ENCODE measurements around the gene HNF1A. TPM values are rescaled to one million over a fixed set of nuclear protein-coding genes. Genes with fewer than 3 reads are reported as not detected.
A peak's percentile ranks its signal among the peaks of the same experiment; 100 is the strongest.
"Not testable (repeated sequence)": the region's sequence is repeated elsewhere in the genome, so short reads cannot be mapped to it uniquely, and the experiment has no call there.

Gene HNF1A, protein sequence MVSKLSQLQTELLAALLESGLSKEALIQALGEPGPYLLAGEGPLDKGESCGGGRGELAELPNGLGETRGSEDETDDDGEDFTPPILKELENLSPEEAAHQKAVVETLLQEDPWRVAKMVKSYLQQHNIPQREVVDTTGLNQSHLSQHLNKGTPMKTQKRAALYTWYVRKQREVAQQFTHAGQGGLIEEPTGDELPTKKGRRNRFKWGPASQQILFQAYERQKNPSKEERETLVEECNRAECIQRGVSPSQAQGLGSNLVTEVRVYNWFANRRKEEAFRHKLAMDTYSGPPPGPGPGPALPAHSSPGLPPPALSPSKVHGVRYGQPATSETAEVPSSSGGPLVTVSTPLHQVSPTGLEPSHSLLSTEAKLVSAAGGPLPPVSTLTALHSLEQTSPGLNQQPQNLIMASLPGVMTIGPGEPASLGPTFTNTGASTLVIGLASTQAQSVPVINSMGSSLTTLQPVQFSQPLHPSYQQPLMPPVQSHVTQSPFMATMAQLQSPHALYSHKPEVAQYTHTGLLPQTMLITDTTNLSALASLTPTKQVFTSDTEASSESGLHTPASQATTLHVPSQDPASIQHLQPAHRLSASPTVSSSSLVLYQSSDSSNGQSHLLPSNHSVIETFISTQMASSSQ
- not detected for total RNA-seq

DNA sequence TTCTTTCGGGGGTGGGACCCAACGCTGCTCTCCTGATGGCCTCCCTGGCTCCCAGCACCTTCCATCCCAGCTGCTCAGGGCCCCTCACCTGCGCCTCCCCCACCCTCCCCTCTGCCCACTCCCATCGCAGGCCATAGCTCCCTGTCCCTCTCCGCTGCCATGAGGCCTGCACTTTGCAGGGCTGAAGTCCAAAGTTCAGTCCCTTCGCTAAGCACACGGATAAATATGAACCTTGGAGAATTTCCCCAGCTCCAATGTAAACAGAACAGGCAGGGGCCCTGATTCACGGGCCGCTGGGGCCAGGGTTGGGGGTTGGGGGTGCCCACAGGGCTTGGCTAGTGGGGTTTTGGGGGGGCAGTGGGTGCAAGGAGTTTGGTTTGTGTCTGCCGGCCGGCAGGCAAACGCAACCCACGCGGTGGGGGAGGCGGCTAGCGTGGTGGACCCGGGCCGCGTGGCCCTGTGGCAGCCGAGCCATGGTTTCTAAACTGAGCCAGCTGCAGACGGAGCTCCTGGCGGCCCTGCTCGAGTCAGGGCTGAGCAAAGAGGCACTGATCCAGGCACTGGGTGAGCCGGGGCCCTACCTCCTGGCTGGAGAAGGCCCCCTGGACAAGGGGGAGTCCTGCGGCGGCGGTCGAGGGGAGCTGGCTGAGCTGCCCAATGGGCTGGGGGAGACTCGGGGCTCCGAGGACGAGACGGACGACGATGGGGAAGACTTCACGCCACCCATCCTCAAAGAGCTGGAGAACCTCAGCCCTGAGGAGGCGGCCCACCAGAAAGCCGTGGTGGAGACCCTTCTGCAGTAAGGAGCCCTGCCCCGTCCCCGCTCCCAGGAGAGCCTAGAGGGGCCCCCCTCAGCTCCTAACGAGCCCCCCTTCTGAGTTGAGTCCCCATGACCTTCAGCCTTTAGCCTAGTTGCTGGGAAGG lies at the start of gene HNF1A:
Gene HNF1A, plus strand, starts transcription at position 248 of the 924 bp plus-strand sequence. Its CDS starts 226 bp downstream, at position 474.
- no peak for DNase-seq (ENCODE audit: low read depth in 2 of 3, low spot score in 2 of 3)

DNA sequence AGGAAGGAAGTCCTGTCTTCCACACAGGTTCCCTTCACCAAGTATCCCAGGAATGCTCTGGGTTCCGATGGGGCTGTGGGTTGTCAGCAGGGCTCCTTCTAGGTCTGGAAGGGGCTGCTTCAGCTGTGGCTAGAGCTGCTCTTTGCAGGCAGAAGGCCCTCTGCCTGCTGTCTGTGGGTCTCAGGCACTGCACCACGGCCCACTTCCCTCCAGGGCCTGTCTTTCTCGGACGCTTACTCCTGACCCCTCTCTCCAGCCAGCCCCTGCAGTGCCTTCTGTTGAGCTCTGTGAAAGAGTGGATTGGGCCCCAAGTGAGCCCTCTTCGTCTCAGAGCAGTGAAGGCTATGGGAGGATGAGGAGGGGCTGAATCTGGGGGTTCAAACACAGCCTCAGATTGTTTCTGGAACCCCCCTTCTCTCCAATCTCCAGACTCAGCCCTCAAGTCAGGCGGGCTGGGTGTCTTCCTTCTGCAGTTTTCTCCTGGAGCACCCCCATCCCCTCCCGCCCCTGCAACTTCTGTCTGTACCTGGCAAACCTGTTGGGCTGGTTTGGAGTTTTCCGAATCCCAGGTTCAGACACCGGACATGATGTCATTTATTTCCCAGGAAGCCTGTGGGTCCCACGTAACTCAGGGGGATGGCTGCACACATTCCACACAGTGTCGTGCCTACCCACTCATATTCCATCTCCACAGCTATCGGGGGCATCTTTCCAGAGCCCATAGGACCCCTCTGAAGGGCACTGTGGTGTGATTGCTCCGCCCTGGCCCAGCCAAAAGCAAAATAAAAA lies 49.3 kb upstream of the HNF1A start:
- no peak for DNase-seq (ENCODE audit: low read depth in 2 of 3, low spot score in 2 of 3)

GRCh38 chr12:120930032-120930431 lies 48.3 kb upstream of the HNF1A start:
- no peak for DNase-seq (ENCODE audit: low read depth in 2 of 3, low spot score in 2 of 3)

DNA sequence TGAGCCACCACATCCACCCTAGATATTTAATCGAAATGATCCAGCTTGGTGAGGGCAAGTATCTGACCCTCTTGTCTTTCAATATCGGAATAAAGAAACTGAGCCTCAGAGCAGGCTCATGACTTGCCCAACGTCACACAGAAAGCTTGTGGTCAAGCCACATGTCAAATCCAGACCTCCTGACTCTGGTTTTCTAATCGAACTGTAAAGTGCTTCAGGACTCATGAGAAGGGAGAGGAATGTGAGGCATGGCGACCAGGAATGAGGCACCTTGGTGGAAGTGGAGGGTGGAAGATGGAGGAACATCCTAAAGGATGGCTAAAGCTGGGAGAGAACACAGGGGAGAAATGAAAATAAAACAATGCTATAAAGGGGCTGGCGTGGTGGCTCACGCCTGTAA lies 46.3 kb upstream of the HNF1A start:
- no peak for DNase-seq (ENCODE audit: low read depth in 2 of 3, low spot score in 2 of 3)

DNA sequence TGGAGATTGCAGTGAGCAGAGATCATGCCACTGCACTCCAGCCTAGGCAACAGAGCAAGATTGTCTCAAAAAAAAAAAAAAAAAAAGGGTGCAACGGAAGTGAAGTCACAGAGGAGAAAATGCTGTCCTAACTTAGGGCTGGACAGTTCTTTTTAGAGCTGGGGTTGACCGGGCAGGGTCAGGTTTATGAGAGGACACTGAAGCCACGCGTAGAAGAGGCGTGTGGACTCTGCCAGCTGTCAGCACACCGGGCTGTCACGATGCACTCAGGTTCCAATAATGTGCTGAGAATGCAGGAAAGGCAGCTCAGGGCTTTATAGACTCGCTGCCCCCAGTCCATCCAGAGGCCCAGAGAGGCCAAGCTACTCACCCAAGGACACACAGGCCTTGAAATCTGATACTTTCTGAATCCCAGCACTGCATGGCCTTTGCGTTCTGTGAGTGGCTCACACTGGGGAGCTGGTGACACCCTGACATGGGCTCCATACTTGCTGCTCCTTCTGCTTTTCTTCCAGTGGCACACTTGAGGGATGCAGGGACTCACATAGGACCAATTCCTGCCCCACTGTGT lies 45.3 kb upstream of the HNF1A start:
- no peak for DNase-seq (ENCODE audit: low read depth in 2 of 3, low spot score in 2 of 3)

- DNase-seq (ENCODE audit: low read depth in 2 of 3, low spot score in 2 of 3) = no peak
Measured at GRCh38 chr12:120933786-120934185, 44.6 kb upstream of the HNF1A start.

- no peak for DNase-seq (ENCODE audit: low read depth in 2 of 3, low spot score in 2 of 3)
Measured at GRCh38 chr12:120936197-120936596, 42.1 kb upstream of the HNF1A start.

DNA sequence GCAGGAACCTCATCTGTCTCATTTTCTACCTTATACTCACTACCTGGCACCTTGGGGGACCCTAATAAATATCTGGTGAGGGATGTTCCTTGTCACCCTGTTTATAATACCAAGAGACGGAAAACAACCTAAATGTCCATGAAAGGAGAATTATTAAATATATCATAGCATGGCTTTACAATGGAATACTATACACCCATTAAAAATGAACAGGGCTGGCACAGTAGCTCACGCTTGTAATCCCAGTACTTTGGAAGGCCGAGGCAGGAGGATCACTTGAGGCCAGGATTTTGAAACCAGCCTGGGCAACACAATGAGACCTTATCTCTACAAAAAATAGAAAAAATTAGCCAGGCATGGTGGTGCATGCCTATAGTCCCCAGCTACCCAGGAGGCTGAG lies 39.8 kb upstream of the HNF1A start:
- no peak for DNase-seq (ENCODE audit: low read depth in 2 of 3, low spot score in 2 of 3)

- DNase-seq (ENCODE audit: low read depth in 2 of 3, low spot score in 2 of 3) = peak in 2 of 3 donors; percentile 42 to 62
Measured at GRCh38 chr12:120939523-120939922, 38.8 kb upstream of the HNF1A start.

DNA sequence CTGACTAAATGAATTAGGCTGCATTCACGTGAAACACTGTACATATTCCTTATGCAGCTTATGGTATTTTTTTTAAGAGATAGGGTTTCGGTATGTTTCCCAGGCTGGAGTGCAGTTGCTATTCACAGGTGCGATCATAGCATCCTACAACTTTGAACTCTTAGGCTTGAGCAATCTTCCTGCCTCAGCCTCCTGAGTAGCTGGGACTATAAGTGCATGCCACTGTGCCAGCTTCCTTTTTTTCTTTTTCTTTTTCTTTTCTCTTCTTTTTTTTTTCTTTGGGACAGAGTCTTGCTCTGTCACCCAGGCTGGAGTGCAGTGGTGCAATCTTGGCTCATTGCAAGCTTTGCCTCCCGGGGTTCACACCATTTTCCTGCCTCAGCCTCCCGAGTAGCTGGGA lies 38.3 kb upstream of the HNF1A start:
- no peak for DNase-seq (ENCODE audit: low read depth in 2 of 3, low spot score in 2 of 3)

DNA sequence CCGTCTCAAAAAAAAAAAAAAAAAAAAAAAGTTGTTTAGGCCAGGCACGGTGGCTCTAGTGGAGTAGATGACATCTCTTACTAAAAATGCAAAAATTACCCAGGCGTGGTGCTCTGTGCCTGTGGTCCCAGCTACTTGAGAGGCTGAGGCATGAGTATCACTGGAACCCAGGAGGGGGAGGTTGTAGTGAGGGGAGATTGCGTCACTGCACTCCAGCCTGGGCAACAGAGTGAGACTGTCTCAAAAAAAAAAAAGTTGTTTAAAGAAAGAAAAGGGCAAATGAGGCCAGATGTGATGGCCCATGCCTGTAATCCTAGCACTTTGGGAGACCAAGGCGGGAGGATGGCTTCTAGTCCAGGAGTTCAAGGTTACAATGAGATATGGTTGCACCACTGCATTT lies 37.5 kb upstream of the HNF1A start:
- no peak for DNase-seq (ENCODE audit: low read depth in 2 of 3, low spot score in 2 of 3)

- no peak for DNase-seq (ENCODE audit: low read depth in 2 of 3, low spot score in 2 of 3)
Measured at GRCh38 chr12:120941412-120941811, 36.9 kb upstream of the HNF1A start.

DNA sequence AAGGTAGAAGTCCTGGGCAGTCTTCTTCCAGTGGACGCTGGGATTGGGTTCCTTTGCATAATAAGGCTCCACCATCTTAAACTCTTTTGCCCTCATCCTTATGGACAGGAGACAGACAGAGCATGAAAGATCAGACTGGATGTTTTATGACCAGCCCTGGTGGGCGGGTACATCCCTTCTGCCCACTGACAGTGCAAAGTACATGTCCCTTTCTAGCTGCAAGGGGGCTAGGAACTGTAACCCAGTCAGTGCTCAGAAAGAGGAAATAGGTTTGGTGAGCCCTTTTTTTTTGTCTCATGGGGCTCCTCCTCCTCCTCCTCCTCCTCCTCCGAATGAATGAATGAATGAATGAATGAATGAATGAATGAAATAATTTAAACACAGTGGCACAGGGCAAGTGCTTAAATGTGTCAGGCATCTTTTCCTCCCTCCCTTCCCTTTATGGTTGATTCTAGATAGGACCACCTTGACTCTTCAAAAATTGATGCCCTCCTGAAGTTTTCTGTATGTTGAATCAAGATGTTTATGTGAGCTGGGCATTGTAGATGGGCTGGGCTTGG lies 36.4 kb upstream of the HNF1A start:
- DNase-seq (ENCODE audit: low read depth in 2 of 3, low spot score in 2 of 3) = peak in 1 of 3 donors; percentile 25

GRCh38 chr12:120943482-120943881 lies 34.9 kb upstream of the HNF1A start:
- DNase-seq (ENCODE audit: low read depth in 2 of 3, low spot score in 2 of 3) = no peak

DNA sequence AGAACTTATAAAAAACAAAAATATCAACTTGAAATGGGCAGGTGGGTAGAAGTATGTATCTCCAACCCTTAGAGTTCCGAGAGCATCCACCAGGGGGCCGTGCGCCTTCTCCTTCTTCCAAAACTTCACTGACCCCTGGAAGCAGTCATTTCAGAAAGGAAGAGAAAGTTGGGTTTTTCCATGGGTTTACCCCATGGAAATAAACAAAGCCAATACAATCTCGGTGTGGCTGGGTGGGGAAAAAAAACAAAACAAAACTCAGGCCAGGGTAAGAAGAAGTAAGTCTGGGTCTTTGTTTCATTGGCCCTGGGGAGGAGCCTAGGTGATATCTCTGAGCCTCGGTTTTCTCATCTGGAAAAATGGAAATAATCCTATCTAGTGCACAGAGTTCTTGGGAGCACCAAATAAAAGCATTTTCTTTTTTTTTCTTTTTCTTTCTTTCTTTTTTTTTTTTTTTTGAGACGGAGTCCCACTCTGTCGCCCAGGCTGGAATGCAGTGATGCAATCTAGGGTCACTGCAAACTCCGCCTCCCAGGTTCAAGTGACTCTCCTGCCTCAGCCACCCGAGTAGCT lies 33.6 kb upstream of the HNF1A start:
- peak; percentile 11 to 60 (median 48) for DNase-seq (ENCODE audit: low read depth in 2 of 3, low spot score in 2 of 3)

- DNase-seq (ENCODE audit: low read depth in 2 of 3, low spot score in 2 of 3) = not testable (repeated sequence)
Measured at GRCh38 chr12:120945516-120945915, 32.8 kb upstream of the HNF1A start.

- DNase-seq (ENCODE audit: low read depth in 2 of 3, low spot score in 2 of 3) = not testable (repeated sequence)
Measured at GRCh38 chr12:120950260-120950799, 28.0 kb upstream of the HNF1A start.

GRCh38 chr12:120950807-120951206 lies 27.5 kb upstream of the HNF1A start:
- DNase-seq (ENCODE audit: low read depth in 2 of 3, low spot score in 2 of 3) = no peak

GRCh38 chr12:120955232-120955631 lies 23.1 kb upstream of the HNF1A start:
- no peak for DNase-seq (ENCODE audit: low read depth in 2 of 3, low spot score in 2 of 3)

Data from hematopoietic multipotent progenitor cell (in vitro differentiated cells).